Cardiac muscle cell (in vitro differentiated cells and primary cell): ENCODE data around the gene FARS2. TPM values are rescaled to one million over a fixed set of nuclear protein-coding genes. Genes with fewer than 3 reads are reported as not detected.

Experiments used
- DNase-seq, 2 donors: peaks; one replicate each; pipeline versions ENCODE4 v3.0.0 to v3.0.0-alpha.2; 2010 to 2017; ENCODE audit warnings: low read depth in 1 of 2, low spot score in 1 of 2
- H3K27ac ChIP-seq: fragments of 200-600 bp; sonication (generic); 2 replicates; pipeline ENCODE4 v1.5.1; 2016
- H3K27me3 ChIP-seq: fragments of 200-600 bp; sonication (generic); 2 replicates; pipeline ENCODE4 v1.6.0; 2016; ENCODE audit warnings: control low read depth
- H3K36me3 ChIP-seq: fragments of 200-600 bp; sonication (generic); 2 replicates; pipeline ENCODE4 v1.5.1; 2016; ENCODE audit warnings: control low read depth
- H3K4me1 ChIP-seq: fragments of 200-600 bp; sonication (generic); 2 replicates; pipeline ENCODE4 v1.8.1; 2017; ENCODE audit warnings: low read depth, mild to moderate bottlenecking, mixed run types
- H3K4me3 ChIP-seq: fragments of 200-600 bp; sonication (generic); 2 replicates; pipeline ENCODE4 v1.5.1; 2016; ENCODE audit warnings: mild to moderate bottlenecking
- H3K9me3 ChIP-seq: fragments of 200-600 bp; sonication (generic); 2 replicates; pipeline ENCODE4 v1.5.1; 2017; ENCODE audit warnings: low read depth, mild to moderate bottlenecking, control low read depth
- polyA plus RNA-seq: library from polyadenylated mRNA; unstranded; fragments of >200 nt; fragmentation: Nextera tagmentation; extraction: Ambion mirVana; gene quantifications from 2 replicates; pipeline ENCODE4 v1.2.1, GENCODE V29; 2016
- total RNA-seq: library from RNA; depleted of rRNA; stranded (reverse); fragments of >200 nt; gene quantifications from 2 replicates; pipeline ENCODE4 v1.2.3, GENCODE V29; 2016
- TF ChIP-seq, protein P1 (sequence below): IDR thresholded peaks from 2 replicates; pipeline ENCODE4 v1.5.1; 2012; ENCODE audit warnings: low read depth, mild to moderate bottlenecking, low read length

FARS2 gene
- total and polyA plus RNA-seq, 2 experiments from 2014 or later, result 12.4 to 22.5 TPM

DNA sequence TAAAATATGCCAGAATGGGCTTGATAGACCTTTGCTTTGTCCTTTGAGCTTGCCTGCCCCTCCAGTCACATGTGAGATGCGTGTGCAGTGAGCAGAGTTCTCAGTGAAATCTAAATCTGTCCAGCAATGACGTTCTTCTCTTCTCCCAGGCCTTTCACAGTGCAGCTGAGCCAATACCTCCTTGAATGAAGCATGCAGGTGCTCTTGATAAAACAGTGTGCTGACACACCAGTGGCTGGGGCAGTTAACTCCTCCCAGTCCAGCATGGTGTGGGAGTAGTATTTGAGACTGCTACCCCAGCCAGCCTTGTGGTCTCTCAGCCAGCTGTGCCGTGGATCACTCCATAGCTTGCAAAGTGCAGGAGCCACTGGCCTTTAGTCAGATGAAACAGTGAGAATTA lies 240.5 kb downstream of the FARS2 start:
- TF ChIP-seq, protein P1, sequence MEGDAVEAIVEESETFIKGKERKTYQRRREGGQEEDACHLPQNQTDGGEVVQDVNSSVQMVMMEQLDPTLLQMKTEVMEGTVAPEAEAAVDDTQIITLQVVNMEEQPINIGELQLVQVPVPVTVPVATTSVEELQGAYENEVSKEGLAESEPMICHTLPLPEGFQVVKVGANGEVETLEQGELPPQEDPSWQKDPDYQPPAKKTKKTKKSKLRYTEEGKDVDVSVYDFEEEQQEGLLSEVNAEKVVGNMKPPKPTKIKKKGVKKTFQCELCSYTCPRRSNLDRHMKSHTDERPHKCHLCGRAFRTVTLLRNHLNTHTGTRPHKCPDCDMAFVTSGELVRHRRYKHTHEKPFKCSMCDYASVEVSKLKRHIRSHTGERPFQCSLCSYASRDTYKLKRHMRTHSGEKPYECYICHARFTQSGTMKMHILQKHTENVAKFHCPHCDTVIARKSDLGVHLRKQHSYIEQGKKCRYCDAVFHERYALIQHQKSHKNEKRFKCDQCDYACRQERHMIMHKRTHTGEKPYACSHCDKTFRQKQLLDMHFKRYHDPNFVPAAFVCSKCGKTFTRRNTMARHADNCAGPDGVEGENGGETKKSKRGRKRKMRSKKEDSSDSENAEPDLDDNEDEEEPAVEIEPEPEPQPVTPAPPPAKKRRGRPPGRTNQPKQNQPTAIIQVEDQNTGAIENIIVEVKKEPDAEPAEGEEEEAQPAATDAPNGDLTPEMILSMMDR, result no peak

DNA sequence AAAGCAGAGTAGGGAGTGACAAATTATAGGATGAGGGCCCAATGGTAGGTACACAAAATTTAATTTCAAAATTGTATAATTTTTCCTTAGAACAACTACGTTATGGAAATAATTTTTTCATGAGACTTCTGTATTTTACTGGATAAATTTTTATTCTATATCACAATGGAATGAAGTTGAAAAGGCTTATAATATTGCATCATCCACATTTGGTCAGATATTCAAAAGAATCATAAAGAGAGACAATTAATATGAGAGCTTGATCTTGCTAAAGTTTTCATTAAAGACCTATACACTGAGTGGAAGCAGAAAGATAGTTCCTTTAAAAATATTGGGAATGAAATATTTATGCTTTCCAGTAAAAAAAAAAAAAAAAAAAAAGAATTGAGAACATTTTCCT lies 242.8 kb downstream of the FARS2 start:
- Histone ChIP-seq H3K4me3 (no peak overlapping the region), H3K27ac (no peak overlapping the region), H3K9me3 (no peaks in the 10 kb centered on the region), H3K36me3 (no peaks in the 10 kb centered on the region), H3K27me3 (no peaks in the 10 kb centered on the region), H3K4me1 (no peaks in the 10 kb centered on the region)
- no peak for DNase-seq
- TF ChIP-seq, protein P1, result no peak

More for the DNA sequence above, 240.5 kb downstream of the FARS2 start:
- no peaks in the 10 kb centered on the region for H3K27me3 ChIP-seq
- no peaks in the 10 kb centered on the region for H3K4me1 ChIP-seq
- no peaks in the 10 kb centered on the region for H3K36me3 ChIP-seq
- no peak overlapping the region for H3K4me3 ChIP-seq
- peak in 1 of 2 donors; percentile 36 for DNase-seq
- no peak overlapping the region for H3K27ac ChIP-seq
- H3K9me3 ChIP-seq, result no peaks in the 10 kb centered on the region

DNA sequence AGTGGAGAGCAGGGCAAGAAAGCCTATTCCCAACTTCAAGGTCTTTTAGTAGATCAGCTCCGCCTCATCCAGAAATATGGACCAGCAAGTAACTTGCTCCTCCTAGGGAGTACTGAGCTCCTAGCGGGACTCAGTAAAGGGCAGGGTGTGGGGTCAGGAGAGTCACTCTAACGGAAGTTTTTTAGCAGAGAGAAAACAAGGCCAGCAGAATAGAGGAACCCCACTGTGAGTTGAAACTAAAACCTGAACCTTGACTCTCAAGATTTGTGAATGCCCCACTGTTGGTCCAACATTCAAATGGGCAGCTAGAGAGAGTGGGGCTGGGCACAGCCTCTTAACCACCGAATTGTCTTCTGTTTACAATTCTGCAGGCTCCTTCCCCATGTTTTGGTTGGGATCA lies 244.8 kb downstream of the FARS2 start:
- no peaks in the 10 kb centered on the region for H3K27me3 ChIP-seq
- H3K4me3 ChIP-seq, result no peak overlapping the region
- no peaks in the 10 kb centered on the region for H3K4me1 ChIP-seq
- no peaks in the 10 kb centered on the region for H3K9me3 ChIP-seq
- no peak overlapping the region for H3K27ac ChIP-seq
- no peak for DNase-seq
- no peaks in the 10 kb centered on the region for H3K36me3 ChIP-seq
- TF ChIP-seq, protein P1, result no peak

DNA sequence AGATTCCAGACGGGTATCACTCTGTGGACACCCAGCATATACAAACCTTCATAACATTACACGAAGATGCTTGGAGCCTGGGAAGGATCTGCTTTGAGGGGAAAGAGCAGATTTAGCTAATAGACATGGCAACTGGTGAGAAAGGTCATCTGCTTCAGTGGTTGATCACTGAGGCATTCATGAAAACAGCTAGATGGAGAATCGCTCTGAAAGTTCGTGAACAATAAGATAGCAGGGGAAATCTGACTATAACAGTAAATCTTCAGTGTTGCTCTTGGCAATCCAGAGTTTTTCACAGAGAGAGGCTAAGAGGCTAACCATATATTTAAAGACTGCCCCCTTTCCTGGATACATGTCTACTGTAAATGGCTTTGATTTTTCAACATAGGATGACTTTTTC lies 245.3 kb downstream of the FARS2 start:
- no peaks in the 10 kb centered on the region for H3K4me1 ChIP-seq
- no peaks in the 10 kb centered on the region for H3K36me3 ChIP-seq
- no peaks in the 10 kb centered on the region for H3K27me3 ChIP-seq
- H3K9me3 ChIP-seq, result no peaks in the 10 kb centered on the region
- no peak for DNase-seq
- H3K4me3 ChIP-seq, result no peak overlapping the region
- TF ChIP-seq, protein P1, result no peak
- H3K27ac ChIP-seq, result no peak overlapping the region

DNA sequence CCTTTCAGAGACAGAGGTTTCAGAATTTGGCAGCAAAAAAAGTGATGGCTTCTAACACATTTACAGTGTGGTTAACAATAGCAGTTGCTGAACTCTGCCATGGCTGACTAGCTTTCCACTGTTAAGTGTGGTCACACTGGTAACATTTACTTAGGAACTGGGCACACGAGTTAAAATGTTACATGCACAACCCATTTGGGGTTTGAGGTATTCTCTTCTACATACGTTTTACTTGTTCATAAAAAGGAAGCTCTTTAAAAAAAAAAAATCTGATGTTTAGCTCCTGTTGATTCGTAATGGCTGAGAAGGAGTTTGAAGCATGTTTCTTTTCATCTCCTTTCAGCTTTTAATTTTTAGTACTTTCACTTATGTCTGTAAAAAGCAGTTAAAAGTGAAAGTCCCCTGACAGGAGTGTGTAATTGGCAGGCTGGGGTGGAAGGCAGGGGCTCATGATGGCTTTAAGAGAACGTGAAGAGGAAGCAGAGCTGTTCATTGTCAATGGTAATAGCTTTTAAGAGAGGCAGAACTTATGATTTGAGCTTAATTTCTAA lies 245.9 kb downstream of the FARS2 start:
- no peak overlapping the region for H3K27ac ChIP-seq
- DNase-seq, result no peak
- H3K27me3 ChIP-seq, result no peaks in the 10 kb centered on the region
- no peaks in the 10 kb centered on the region for H3K4me1 ChIP-seq
- no peaks in the 10 kb centered on the region for H3K36me3 ChIP-seq
- no peak overlapping the region for H3K4me3 ChIP-seq
- no peaks in the 10 kb centered on the region for H3K9me3 ChIP-seq
- TF ChIP-seq, protein P1, result no peak

DNA sequence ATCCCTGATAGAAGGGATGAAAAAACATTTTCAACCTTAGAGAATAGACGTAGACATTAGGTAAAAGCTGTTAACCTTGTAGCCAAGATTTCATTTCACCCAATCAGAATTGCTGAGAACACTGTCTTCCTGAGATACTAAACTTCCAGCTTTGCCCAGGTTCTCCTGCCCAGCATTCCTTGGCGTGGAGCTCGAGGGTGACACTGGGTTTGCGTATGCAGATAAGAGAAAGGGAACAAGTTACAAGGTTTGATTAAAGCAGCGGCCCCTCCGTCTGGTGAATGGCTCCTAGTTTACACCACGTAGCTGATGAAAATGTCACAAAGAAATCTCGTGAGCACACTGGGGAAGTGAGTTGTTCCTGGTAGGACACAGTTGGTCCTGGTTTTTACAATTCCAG lies 247.8 kb downstream of the FARS2 start:
- TF ChIP-seq, protein P1, result no peak
- Histone ChIP-seq H3K36me3 (no peaks in the 10 kb centered on the region), H3K9me3 (no peaks in the 10 kb centered on the region), H3K27ac (no peak overlapping the region), H3K4me1 (no peaks in the 10 kb centered on the region), H3K4me3 (no peak overlapping the region), H3K27me3 (no peaks in the 10 kb centered on the region)
- no peak for DNase-seq
